ENCODE data around the gene EGFL6. TPM values are rescaled to one million over a fixed set of nuclear protein-coding genes. Genes with fewer than 3 reads are reported as not detected.

Gene EGFL6
- polyA plus RNA-seq, 1 of the 3 experiments (the other 2 are of a cell fraction): 0.25 TPM

DNA sequence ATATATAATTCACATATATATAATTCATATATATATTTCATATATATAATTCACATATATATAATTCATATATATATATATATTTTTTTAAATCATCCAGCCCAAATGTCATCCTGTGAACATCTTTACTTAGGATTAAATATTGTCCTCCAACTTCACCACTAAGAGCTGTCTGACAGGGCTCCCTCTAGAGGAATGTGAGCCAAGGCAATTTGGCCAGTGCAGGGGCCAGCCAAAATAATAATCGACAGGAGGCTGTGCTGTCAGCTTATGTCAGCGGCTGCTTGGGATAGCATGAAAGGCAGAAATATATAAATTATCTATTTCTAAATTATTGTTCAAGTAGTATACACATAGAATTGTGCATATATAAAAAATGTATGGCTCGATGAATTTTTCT is 29.5 kb downstream of the EGFL6 start:
- no peaks in the 10 kb centered on the region for H3K9me3 ChIP-seq
- no peaks in the 10 kb centered on the region for H3F3A ChIP-seq (replicated peaks; ENCODE audit: insufficient read depth)
- no peaks in the 10 kb centered on the region for H3K4me1 ChIP-seq (ENCODE audit: control insufficient read depth in 1 of 2, insufficient read depth in 2 of 2, low read depth in 1 of 2, low read length in 1 of 2)
- H3K4me2 ChIP-seq: no peak overlapping the region
- H3K9me2 ChIP-seq: no peaks in the 10 kb centered on the region
- H3K79me2 ChIP-seq (ENCODE audit: insufficient read depth): no peaks in the 10 kb centered on the region
- 7% methylated on average over 3 of the region's 3 CpGs for WGBS (ENCODE audit: low lambda C conversion rate)
- H4K20me1 ChIP-seq (ENCODE audit: insufficient read depth): no peaks in the 10 kb centered on the region
- TF ChIP-seq FOSL2 (IDR thresholded peaks at IDR 0.05; ENCODE audit: borderline replicate concordance, low read depth): no peak
- TF ChIP-seq TAF1 (IDR thresholded peaks at IDR 0.05; ENCODE audit: borderline replicate concordance, low read depth, low read length): no peak
- TF ChIP-seq JUND (IDR thresholded peaks at IDR 0.05): no peak
- TF ChIP-seq NRF1 (IDR thresholded peaks at IDR 0.05; ENCODE audit: low read depth, low read length): no peak
- TF ChIP-seq, protein P1, sequence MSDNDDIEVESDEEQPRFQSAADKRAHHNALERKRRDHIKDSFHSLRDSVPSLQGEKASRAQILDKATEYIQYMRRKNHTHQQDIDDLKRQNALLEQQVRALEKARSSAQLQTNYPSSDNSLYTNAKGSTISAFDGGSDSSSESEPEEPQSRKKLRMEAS (IDR thresholded peaks at IDR 0.05; ENCODE audit: low read depth): no peak
- no peak for TF ChIP-seq ELF1 (IDR thresholded peaks at IDR 0.05)
- TF ChIP-seq MXI1 (IDR thresholded peaks at IDR 0.05; ENCODE audit: low read depth, low read length): no peak
- TF ChIP-seq, protein P2, sequence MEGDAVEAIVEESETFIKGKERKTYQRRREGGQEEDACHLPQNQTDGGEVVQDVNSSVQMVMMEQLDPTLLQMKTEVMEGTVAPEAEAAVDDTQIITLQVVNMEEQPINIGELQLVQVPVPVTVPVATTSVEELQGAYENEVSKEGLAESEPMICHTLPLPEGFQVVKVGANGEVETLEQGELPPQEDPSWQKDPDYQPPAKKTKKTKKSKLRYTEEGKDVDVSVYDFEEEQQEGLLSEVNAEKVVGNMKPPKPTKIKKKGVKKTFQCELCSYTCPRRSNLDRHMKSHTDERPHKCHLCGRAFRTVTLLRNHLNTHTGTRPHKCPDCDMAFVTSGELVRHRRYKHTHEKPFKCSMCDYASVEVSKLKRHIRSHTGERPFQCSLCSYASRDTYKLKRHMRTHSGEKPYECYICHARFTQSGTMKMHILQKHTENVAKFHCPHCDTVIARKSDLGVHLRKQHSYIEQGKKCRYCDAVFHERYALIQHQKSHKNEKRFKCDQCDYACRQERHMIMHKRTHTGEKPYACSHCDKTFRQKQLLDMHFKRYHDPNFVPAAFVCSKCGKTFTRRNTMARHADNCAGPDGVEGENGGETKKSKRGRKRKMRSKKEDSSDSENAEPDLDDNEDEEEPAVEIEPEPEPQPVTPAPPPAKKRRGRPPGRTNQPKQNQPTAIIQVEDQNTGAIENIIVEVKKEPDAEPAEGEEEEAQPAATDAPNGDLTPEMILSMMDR (IDR thresholded peaks at IDR 0.05): peak; percentile 51
- TF ChIP-seq EP300 (IDR thresholded peaks at IDR 0.05; ENCODE audit: borderline replicate concordance in 1 of 2, low read depth in 1 of 2, low read length in 1 of 2): no peak
- H3K36me3 ChIP-seq (replicated peaks in 1 of 2; ENCODE audit: control insufficient read depth in 1 of 2, insufficient read depth in 2 of 2, low read length in 1 of 2): no peaks in the 10 kb centered on the region
- no peak overlapping the region for H3K27ac ChIP-seq (ENCODE audit: low read depth in 2 of 2, low read length in 1 of 2)
- peak; percentile 15 for DNase-seq
- no peak overlapping the region for H3K9ac ChIP-seq
- CTCF ChIA-PET: interaction anchor here (0.6 to 3.4 kb wide), 3 partner anchors 28 to 138 kb away, joined by 3 to 9 read pairs (median 3); no protein-coding TSS in a partner anchor
- no peak overlapping the region for H3K4me3 ChIP-seq (ENCODE audit: low read depth in 2 of 2, low read length in 1 of 2)
- peaks cover 13% of the 10 kb centered on the region; the same call in 1 of the 2 replicates for H3K27me3 ChIP-seq (ENCODE audit: insufficient read depth)
- no peak overlapping the region for H2AFZ ChIP-seq (ENCODE audit: low read depth)
- POLR2A ChIA-PET: no interaction called here

DNA sequence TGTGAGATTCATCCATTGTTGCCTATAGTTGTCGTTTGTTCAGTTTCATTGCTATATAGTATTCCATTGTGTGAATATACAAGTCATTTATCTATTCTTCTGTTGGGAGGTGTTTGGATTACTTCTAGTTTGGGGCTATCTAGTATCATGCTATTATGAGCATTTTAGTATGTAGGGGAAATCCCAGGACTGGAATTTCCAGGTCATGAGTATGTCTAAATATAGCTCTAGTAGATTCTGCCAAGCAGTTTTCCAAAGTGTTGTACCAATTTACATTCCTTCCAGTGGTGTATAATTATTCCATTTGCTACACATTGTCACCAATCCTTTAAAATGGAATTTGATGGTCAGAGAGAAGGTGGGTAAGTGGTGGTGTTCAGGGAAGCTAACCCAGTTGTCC is 30.1 kb downstream of the EGFL6 start:
- no peaks in the 10 kb centered on the region for H4K20me1 ChIP-seq (ENCODE audit: insufficient read depth)
- no peaks in the 10 kb centered on the region for H3K9me3 ChIP-seq
- no peak overlapping the region for H2AFZ ChIP-seq (ENCODE audit: low read depth)
- TF ChIP-seq FOXM1 (IDR thresholded peaks at IDR 0.05; ENCODE audit: low read depth): no peak
- TF ChIP-seq MXI1 (IDR thresholded peaks at IDR 0.05; ENCODE audit: low read depth, low read length): no peak
- no peak for TF ChIP-seq SIN3A (IDR thresholded peaks at IDR 0.05; ENCODE audit: borderline replicate concordance, low read depth, low read length)
- no peak for TF ChIP-seq JUND (IDR thresholded peaks at IDR 0.05)
- TF ChIP-seq CHD2 (IDR thresholded peaks at IDR 0.05; ENCODE audit: low read length, partially characterized antibody): no peak
- no peak for TF ChIP-seq NRF1 (IDR thresholded peaks at IDR 0.05; ENCODE audit: low read depth, low read length)
- no peak for TF ChIP-seq GATA2 (CRISPR knock-in tag; IDR thresholded peaks at IDR 0.05)
- TF ChIP-seq SMC3 (IDR thresholded peaks at IDR 0.05; ENCODE audit: low read depth, low read length): no peak
- TF ChIP-seq EP300 (IDR thresholded peaks at IDR 0.05; ENCODE audit: borderline replicate concordance in 1 of 2, low read depth in 1 of 2, low read length in 1 of 2): no peak
- no peak for TF ChIP-seq MEF2A (IDR thresholded peaks at IDR 0.05; ENCODE audit: borderline replicate concordance, low read depth)
- no peaks in the 10 kb centered on the region for H3K4me1 ChIP-seq (ENCODE audit: control insufficient read depth in 1 of 2, insufficient read depth in 2 of 2, low read depth in 1 of 2, low read length in 1 of 2)
- H3K4me3 ChIP-seq (ENCODE audit: low read depth in 2 of 2, low read length in 1 of 2): no peak overlapping the region
- 6% methylated on average over 1 of the region's 1 CpG for WGBS (ENCODE audit: low lambda C conversion rate)
- H3K27me3 ChIP-seq (ENCODE audit: insufficient read depth): peaks cover 13% of the 10 kb centered on the region; the same call in 1 of the 2 replicates
- H3F3A ChIP-seq (replicated peaks; ENCODE audit: insufficient read depth): no peaks in the 10 kb centered on the region
- POLR2A ChIA-PET: no interaction called here
- no peak for DNase-seq
- no peak overlapping the region for H3K4me2 ChIP-seq
- no peaks in the 10 kb centered on the region for H3K79me2 ChIP-seq (ENCODE audit: insufficient read depth)
- no peak overlapping the region for H3K9ac ChIP-seq
- H3K9me2 ChIP-seq: no peaks in the 10 kb centered on the region
- H3K27ac ChIP-seq (ENCODE audit: low read depth in 2 of 2, low read length in 1 of 2): no peak overlapping the region
- H3K36me3 ChIP-seq (replicated peaks in 1 of 2; ENCODE audit: control insufficient read depth in 1 of 2, insufficient read depth in 2 of 2, low read length in 1 of 2): no peaks in the 10 kb centered on the region
- CTCF ChIA-PET: interaction anchor here (0.6 to 3.4 kb wide), 4 partner anchors 27 to 141 kb away, joined by 3 to 9 read pairs (median 3); no protein-coding TSS in a partner anchor

All from SK-N-SH (cell line).